ENCODE results near the gene INPP5B. TPM values are rescaled to one million over a fixed set of nuclear protein-coding genes. Genes with fewer than 3 reads are reported as not detected.

Gene INPP5B
- total RNA-seq, 1 donor from 2014 or later, result 18.7 TPM

GRCh38 chr1:37926038-37926924 is 20.6 kb downstream of the INPP5B start:
- TF ChIP-seq, protein P1, sequence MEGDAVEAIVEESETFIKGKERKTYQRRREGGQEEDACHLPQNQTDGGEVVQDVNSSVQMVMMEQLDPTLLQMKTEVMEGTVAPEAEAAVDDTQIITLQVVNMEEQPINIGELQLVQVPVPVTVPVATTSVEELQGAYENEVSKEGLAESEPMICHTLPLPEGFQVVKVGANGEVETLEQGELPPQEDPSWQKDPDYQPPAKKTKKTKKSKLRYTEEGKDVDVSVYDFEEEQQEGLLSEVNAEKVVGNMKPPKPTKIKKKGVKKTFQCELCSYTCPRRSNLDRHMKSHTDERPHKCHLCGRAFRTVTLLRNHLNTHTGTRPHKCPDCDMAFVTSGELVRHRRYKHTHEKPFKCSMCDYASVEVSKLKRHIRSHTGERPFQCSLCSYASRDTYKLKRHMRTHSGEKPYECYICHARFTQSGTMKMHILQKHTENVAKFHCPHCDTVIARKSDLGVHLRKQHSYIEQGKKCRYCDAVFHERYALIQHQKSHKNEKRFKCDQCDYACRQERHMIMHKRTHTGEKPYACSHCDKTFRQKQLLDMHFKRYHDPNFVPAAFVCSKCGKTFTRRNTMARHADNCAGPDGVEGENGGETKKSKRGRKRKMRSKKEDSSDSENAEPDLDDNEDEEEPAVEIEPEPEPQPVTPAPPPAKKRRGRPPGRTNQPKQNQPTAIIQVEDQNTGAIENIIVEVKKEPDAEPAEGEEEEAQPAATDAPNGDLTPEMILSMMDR (conservative IDR thresholded peaks at IDR 0.05; ENCODE audit: low read depth, low read length), result no peak
- no peak for DNase-seq (ENCODE audit: low read depth)
- H3K4me3 ChIP-seq (ENCODE audit: low read depth, low read length), result no peak overlapping the region

GRCh38 chr1:37925316-37925715 is 21.5 kb downstream of the INPP5B start:
- TF ChIP-seq, protein P1 (conservative IDR thresholded peaks at IDR 0.05; ENCODE audit: low read depth, low read length), result no peak
- H3K4me3 ChIP-seq (ENCODE audit: low read depth, low read length), result no peak overlapping the region
- no peak for DNase-seq (ENCODE audit: low read depth)

- no peak for DNase-seq (ENCODE audit: low read depth)
- TF ChIP-seq, protein P1 (conservative IDR thresholded peaks at IDR 0.05; ENCODE audit: low read depth, low read length), result no peak
- no peak overlapping the region for H3K4me3 ChIP-seq (ENCODE audit: low read depth, low read length)
These were observed 23.3 kb downstream of the INPP5B start for GRCh38 chr1:37923551-37923889.

DNA sequence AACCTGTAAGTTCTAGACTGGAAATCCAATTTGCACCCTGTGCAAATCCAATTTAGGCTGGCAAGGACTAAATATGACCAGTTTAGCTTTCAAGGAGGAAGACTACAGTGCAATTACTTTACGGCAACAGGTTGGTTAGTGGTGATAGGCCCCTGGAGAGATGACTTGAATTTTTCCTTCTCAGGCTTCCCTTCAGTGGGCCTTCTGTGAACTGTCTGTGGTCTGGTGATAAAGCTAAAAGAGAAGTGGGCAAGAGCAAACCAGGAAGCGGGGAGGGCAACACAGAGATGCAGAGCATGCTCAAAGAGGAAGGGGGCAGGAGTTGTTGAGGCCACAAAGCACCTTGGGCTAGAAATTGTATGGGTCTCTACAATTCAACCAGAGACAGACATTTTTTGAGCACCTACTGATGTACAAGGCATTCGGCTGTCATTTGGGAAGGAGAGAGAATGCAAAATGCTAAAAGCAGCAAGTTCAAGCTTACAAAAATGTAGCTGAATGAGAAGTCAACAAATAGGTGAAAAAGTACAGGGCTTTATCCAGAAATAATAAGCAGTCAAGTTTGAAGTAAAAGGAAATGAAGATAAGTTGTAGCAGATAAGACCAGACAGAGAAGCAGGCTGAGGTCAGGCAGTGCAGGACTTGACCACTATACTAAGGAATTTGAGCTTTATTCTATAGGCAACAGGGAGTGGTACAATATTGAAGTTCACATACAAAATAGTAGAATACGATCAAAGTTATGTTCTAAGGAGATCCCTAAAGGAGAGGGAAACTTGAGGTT is 23.9 kb downstream of the INPP5B start:
- TF ChIP-seq, protein P1 (conservative IDR thresholded peaks at IDR 0.05; ENCODE audit: low read depth, low read length), result no peak
- no peak for DNase-seq (ENCODE audit: low read depth)
- H3K4me3 ChIP-seq (ENCODE audit: low read depth, low read length), result no peak overlapping the region

DNA sequence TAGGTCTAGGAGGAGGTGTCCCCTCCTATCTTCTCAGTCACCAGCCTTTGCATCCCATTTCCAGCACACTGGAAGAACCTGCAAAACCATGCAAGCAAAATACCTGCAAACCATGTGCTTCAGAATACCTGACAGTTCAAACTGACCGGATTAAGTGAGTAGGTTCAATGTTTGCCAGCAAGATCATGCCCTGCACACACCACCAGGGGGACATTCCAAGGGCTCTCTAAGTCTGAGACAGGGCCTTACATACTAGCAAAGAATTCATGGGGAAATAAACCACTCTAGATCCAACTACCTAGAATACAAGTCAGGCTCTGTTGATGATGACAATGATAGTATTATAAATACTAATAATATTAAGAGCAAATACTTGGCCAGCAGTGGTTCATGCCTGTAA is 27.6 kb downstream of the INPP5B start:
- no peak for DNase-seq (ENCODE audit: low read depth)
- TF ChIP-seq, protein P1 (conservative IDR thresholded peaks at IDR 0.05; ENCODE audit: low read depth, low read length), result peak; percentile 77
- H3K4me3 ChIP-seq (ENCODE audit: low read depth, low read length), result no peak overlapping the region

GRCh38 chr1:37915476-37916093 is 31.3 kb downstream of the INPP5B start:
- no peak overlapping the region for H3K4me3 ChIP-seq (ENCODE audit: low read depth, low read length)
- DNase-seq (ENCODE audit: low read depth), result no peak
- TF ChIP-seq, protein P1 (conservative IDR thresholded peaks at IDR 0.05; ENCODE audit: low read depth, low read length), result no peak
